IPS-18a (cell line): Measurements from ENCODE around the gene RNF130.
"Not testable (repeated sequence)": the region's sequence is repeated elsewhere in the genome, so short reads cannot be mapped to it uniquely, and the experiment has no call there.

ENCODE experiments used
- H3K27ac ChIP-seq: one replicate; pipeline ENCODE4 v1.5.1; 2013; ENCODE audit warnings: low read length
- H3K27me3 ChIP-seq: one replicate; pipeline ENCODE4 v1.6.1; 2013; ENCODE audit warnings: mild to moderate bottlenecking, low read length; ENCODE audit not compliant: control insufficient read depth, insufficient read depth
- H3K36me3 ChIP-seq: one replicate; pipeline ENCODE4 v1.6.1; 2013; ENCODE audit warnings: low read depth, low read length; ENCODE audit not compliant: control insufficient read depth
- H3K4me1 ChIP-seq: one replicate; pipeline ENCODE4 v1.6.1; 2013; ENCODE audit warnings: low read depth, low read length; ENCODE audit not compliant: control insufficient read depth
- H3K4me3 ChIP-seq: one replicate; pipeline ENCODE4 v1.5.1; 2013; ENCODE audit warnings: low read length
- H3K9ac ChIP-seq: one replicate; pipeline ENCODE4 v1.6.1; 2013; ENCODE audit warnings: mild to moderate bottlenecking, low read length, moderate library complexity
- H3K9me3 ChIP-seq: one replicate; pipeline ENCODE4 v1.6.1; 2013; ENCODE audit warnings: low read depth, low read length; ENCODE audit not compliant: control insufficient read depth

RNF130 gene

GRCh38 chr5:180021900-180022299, 49.7 kb downstream of the RNF130 start:
- Histone ChIP-seq H3K27ac (no peak overlapping the region), H3K36me3 (no peaks in the 10 kb centered on the region), H3K9me3 (no peaks in the 10 kb centered on the region), H3K9ac (no peak overlapping the region), H3K27me3 (no peaks in the 10 kb centered on the region), H3K4me3 (no peak overlapping the region), H3K4me1 (no peaks in the 10 kb centered on the region)

GRCh38 chr5:180020176-180020575, 51.4 kb downstream of the RNF130 start:
- no peaks in the 10 kb centered on the region for H3K9me3 ChIP-seq
- no peak overlapping the region for H3K4me3 ChIP-seq
- H3K36me3 ChIP-seq, result no peaks in the 10 kb centered on the region
- H3K27me3 ChIP-seq, result no peaks in the 10 kb centered on the region
- H3K9ac ChIP-seq, result no peak overlapping the region
- H3K27ac ChIP-seq, result no peak overlapping the region
- H3K4me1 ChIP-seq, result no peaks in the 10 kb centered on the region

GRCh38 chr5:180018347-180019060, 53.1 kb downstream of the RNF130 start:
- no peak overlapping the region for H3K4me3 ChIP-seq
- no peak overlapping the region for H3K27ac ChIP-seq
- no peaks in the 10 kb centered on the region for H3K27me3 ChIP-seq
- no peak overlapping the region for H3K9ac ChIP-seq
- H3K4me1 ChIP-seq, result no peaks in the 10 kb centered on the region
- no peaks in the 10 kb centered on the region for H3K36me3 ChIP-seq
- no peaks in the 10 kb centered on the region for H3K9me3 ChIP-seq

GRCh38 chr5:180015523-180015922, 56.0 kb downstream of the RNF130 start:
- H3K27ac ChIP-seq, H3K9me3 ChIP-seq, H3K4me1 ChIP-seq, H3K4me3 ChIP-seq, H3K9ac ChIP-seq, H3K27me3 ChIP-seq: not testable (repeated sequence)
- peaks cover 12% of the 10 kb centered on the region for H3K36me3 ChIP-seq

- H3K27me3 ChIP-seq, result no peaks in the 10 kb centered on the region
- H3K4me3 ChIP-seq, result no peak overlapping the region
- H3K9me3 ChIP-seq, result no peaks in the 10 kb centered on the region
- no peaks in the 10 kb centered on the region for H3K4me1 ChIP-seq
- H3K27ac ChIP-seq, result no peak overlapping the region
- no peak overlapping the region for H3K9ac ChIP-seq
- peaks cover 12% of the 10 kb centered on the region for H3K36me3 ChIP-seq
Observed at GRCh38 chr5:180013678-180014077, 57.9 kb downstream of the RNF130 start.

GRCh38 chr5:180012316-180012715, 59.2 kb downstream of the RNF130 start:
- Histone ChIP-seq H3K36me3 (peaks cover 12% of the 10 kb centered on the region), H3K9me3 (no peaks in the 10 kb centered on the region), H3K27me3 (no peaks in the 10 kb centered on the region), H3K4me1 (peaks cover 8% of the 10 kb centered on the region), H3K27ac (no peak overlapping the region), H3K4me3 (no peak overlapping the region), H3K9ac (no peak overlapping the region)

- Histone ChIP-seq H3K27me3 (no peaks in the 10 kb centered on the region), H3K36me3 (peaks cover 12% of the 10 kb centered on the region), H3K27ac (no peak overlapping the region), H3K4me3 (no peak overlapping the region), H3K9ac (no peak overlapping the region), H3K9me3 (no peaks in the 10 kb centered on the region), H3K4me1 (peaks cover 8% of the 10 kb centered on the region)
Observed at GRCh38 chr5:180010636-180011035, 60.9 kb downstream of the RNF130 start.

GRCh38 chr5:180009581-180009980, 62.0 kb downstream of the RNF130 start:
- peaks cover 8% of the 10 kb centered on the region for H3K4me1 ChIP-seq
- H3K4me3 ChIP-seq, result no peak overlapping the region
- no peaks in the 10 kb centered on the region for H3K9me3 ChIP-seq
- peaks cover 12% of the 10 kb centered on the region for H3K36me3 ChIP-seq
- no peaks in the 10 kb centered on the region for H3K27me3 ChIP-seq
- no peak overlapping the region for H3K9ac ChIP-seq
- no peak overlapping the region for H3K27ac ChIP-seq

GRCh38 chr5:180008433-180008832, 63.1 kb downstream of the RNF130 start:
- no peak overlapping the region for H3K4me3 ChIP-seq
- peaks cover 12% of the 10 kb centered on the region for H3K36me3 ChIP-seq
- no peaks in the 10 kb centered on the region for H3K27me3 ChIP-seq
- peaks cover 8% of the 10 kb centered on the region for H3K4me1 ChIP-seq
- H3K27ac ChIP-seq, result no peak overlapping the region
- no peak overlapping the region for H3K9ac ChIP-seq
- no peaks in the 10 kb centered on the region for H3K9me3 ChIP-seq

GRCh38 chr5:180007582-180007981, 64.0 kb downstream of the RNF130 start:
- Histone ChIP-seq H3K4me3 (no peak overlapping the region), H3K27me3 (no peaks in the 10 kb centered on the region), H3K9ac (no peak overlapping the region), H3K27ac (no peak overlapping the region), H3K4me1 (peaks cover 8% of the 10 kb centered on the region), H3K9me3 (no peaks in the 10 kb centered on the region), H3K36me3 (peaks cover 5% of the 10 kb centered on the region)

- Histone ChIP-seq H3K9ac (no peak overlapping the region), H3K4me3 (no peak overlapping the region), H3K27ac (no peak overlapping the region), H3K9me3 (no peaks in the 10 kb centered on the region), H3K4me1 (peaks cover 8% of the 10 kb centered on the region), H3K36me3 (peaks cover 3% of the 10 kb centered on the region), H3K27me3 (no peaks in the 10 kb centered on the region)
Observed at GRCh38 chr5:180006141-180006540, 65.4 kb downstream of the RNF130 start.

- no peak overlapping the region for H3K27ac ChIP-seq
- H3K4me1 ChIP-seq, result peaks cover 8% of the 10 kb centered on the region
- H3K4me3 ChIP-seq, result no peak overlapping the region
- no peak overlapping the region for H3K9ac ChIP-seq
- H3K36me3 ChIP-seq, result peaks cover 3% of the 10 kb centered on the region
- no peaks in the 10 kb centered on the region for H3K9me3 ChIP-seq
- no peaks in the 10 kb centered on the region for H3K27me3 ChIP-seq
Observed at GRCh38 chr5:180003127-180003526, 68.4 kb downstream of the RNF130 start.
